Measurements from ENCODE around the gene CYP24A1.
A peak's percentile ranks its signal among the peaks of the same experiment; 100 is the strongest.

Gene CYP24A1

GRCh38 chr20:54203281-54203680, 29.5 kb upstream of the CYP24A1 start:
- DNase-seq (ENCODE audit: low read depth), result no peak

GRCh38 chr20:54201268-54201846, 27.6 kb upstream of the CYP24A1 start:
- no peak for DNase-seq (ENCODE audit: low read depth)

- no peak for DNase-seq (ENCODE audit: low read depth)
Measured at GRCh38 chr20:54200487-54201267, 26.9 kb upstream of the CYP24A1 start.

GRCh38 chr20:54199721-54200176, 26.0 kb upstream of the CYP24A1 start:
- peak; percentile 60 for DNase-seq (ENCODE audit: low read depth)

GRCh38 chr20:54199283-54199682, 25.5 kb upstream of the CYP24A1 start:
- DNase-seq (ENCODE audit: low read depth), result no peak

- no peak for DNase-seq (ENCODE audit: low read depth)
Measured at GRCh38 chr20:54197621-54198604, 24.1 kb upstream of the CYP24A1 start.

GRCh38 chr20:54195483-54196472, 22.0 kb upstream of the CYP24A1 start:
- no peak for DNase-seq (ENCODE audit: low read depth)

GRCh38 chr20:54194724-54195438, 21.1 kb upstream of the CYP24A1 start:
- DNase-seq (ENCODE audit: low read depth), result no peak

GRCh38 chr20:54193817-54194216, 20.0 kb upstream of the CYP24A1 start:
- no peak for DNase-seq (ENCODE audit: low read depth)

- DNase-seq (ENCODE audit: low read depth), result no peak
Measured at GRCh38 chr20:54190217-54190616, 16.4 kb upstream of the CYP24A1 start.

- DNase-seq (ENCODE audit: low read depth), result no peak
Measured at GRCh38 chr20:54189630-54190029, 15.8 kb upstream of the CYP24A1 start.

GRCh38 chr20:54188132-54188849, 14.5 kb upstream of the CYP24A1 start:
- DNase-seq (ENCODE audit: low read depth), result no peak

- DNase-seq (ENCODE audit: low read depth), result no peak
Measured at GRCh38 chr20:54184904-54185626, 11.3 kb upstream of the CYP24A1 start.

- no peak for DNase-seq (ENCODE audit: low read depth)
Measured at GRCh38 chr20:54184071-54184470, 10.3 kb upstream of the CYP24A1 start.

GRCh38 chr20:54180931-54181330, 7.1 kb upstream of the CYP24A1 start:
- DNase-seq (ENCODE audit: low read depth), result no peak

- no peak for DNase-seq (ENCODE audit: low read depth)
Measured at GRCh38 chr20:54179946-54180345, 6.2 kb upstream of the CYP24A1 start.

- no peak for DNase-seq (ENCODE audit: low read depth)
Measured at GRCh38 chr20:54178256-54178655, 4.5 kb upstream of the CYP24A1 start.

GRCh38 chr20:54177378-54177777, 3.6 kb upstream of the CYP24A1 start:
- no peak for DNase-seq (ENCODE audit: low read depth)

GRCh38 chr20:54176610-54177009, 2.8 kb upstream of the CYP24A1 start:
- DNase-seq (ENCODE audit: low read depth), result no peak

All from activated T-cell treated with anti-CD3 and anti-CD28 coated beads for 24 hours (primary cell).